GM12801 (cell line): ENCODE measurements around the gene DPYSL4.

Source experiments
- CTCF ChIP-seq: IDR thresholded peaks from one replicate; pipeline ENCODE4 v1.5.1; 2011; ENCODE audit warnings: control low read depth; ENCODE audit not compliant: insufficient read length; ENCODE audit errors: extremely low read depth

Gene DPYSL4

GRCh38 chr10:132205650-132206376 lies 19.1 kb downstream of the DPYSL4 start:
- TF ChIP-seq CTCF, result no peak

GRCh38 chr10:132206377-132206745 lies 19.6 kb downstream of the DPYSL4 start:
- no peak for TF ChIP-seq CTCF

GRCh38 chr10:132206806-132207535 lies 20.2 kb downstream of the DPYSL4 start:
- TF ChIP-seq CTCF, result no peak

DNA sequence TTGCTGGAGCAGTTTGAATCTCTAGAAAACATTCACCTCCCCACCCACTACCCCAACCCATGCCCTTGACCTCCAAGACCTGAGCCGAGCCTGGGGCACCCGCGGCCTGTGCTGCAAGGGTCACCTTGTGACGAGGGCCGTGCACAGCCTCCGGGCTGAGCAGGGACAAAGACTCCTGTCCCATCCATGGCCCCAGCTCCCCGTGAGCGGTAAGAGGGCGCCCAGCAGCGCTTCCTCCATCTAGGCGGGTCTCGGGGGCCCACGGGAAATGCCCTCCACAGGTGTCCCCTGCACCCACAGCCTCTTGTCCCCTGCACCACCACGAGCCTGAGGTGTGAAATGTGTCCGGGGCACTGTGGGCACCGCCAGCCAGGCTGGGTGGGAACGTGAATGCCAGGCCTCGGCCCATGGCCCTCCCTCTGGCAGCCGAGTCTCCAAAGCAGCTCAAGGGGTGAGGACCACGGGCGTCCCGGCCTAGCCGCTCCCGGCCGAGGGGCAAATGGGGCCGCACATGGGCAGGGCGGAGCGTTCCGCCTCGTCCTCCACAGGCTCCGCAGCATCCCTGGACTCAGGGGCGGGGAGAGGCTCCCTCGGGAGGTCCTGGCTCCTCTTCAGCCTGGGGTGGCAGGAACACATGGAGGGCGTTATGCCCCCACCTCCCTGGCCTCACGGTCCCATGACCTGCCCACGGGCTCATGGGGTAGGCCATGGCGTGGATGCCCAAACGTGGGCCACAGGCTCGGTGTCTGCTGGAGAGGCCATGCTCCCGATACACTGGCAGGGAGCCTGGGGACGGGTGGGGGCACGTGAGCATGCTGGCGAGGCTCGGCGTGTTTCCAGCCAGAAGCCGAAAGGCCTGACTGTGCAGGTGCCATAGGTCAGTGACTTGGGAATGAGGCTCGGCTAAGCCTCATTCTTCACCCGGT lies 21.1 kb downstream of the DPYSL4 start:
- no peak for TF ChIP-seq CTCF

GRCh38 chr10:132208462-132209050 lies 21.8 kb downstream of the DPYSL4 start:
- TF ChIP-seq CTCF, result no peak

DNA sequence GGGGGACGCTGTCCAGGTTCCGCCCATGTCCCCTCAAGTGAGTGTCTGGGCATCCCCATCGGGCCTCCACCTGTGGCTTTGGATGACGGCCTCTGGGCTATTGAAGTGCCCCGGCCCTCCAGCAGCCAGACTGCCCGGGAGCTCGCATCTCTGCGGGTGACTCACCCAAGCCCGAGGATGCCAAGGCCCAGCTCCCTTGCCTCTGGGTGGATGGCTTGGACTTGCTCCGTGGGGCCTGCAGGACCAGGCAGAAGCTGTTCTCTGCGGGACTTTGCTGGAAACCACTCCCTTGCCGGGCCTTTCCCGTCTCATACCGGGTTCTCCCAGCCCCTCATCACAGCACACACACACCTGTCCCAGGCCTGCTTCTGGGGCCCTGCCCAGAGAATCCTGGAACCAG lies 22.4 kb downstream of the DPYSL4 start:
- no peak for TF ChIP-seq CTCF
